Mesendoderm (in vitro differentiated cells): ENCODE results near the gene SLC19A2.
A peak's percentile ranks its signal among the peaks of the same experiment; 100 is the strongest.

Source experiments
- DNase-seq: peaks from one replicate; pipeline ENCODE4 v3.0.0; 2013
- H2AK5ac ChIP-seq: 2 replicates; pipeline ENCODE4 v1.6.1; 2013; ENCODE audit warnings: low read length, inconsistent platforms
- H2BK120ac ChIP-seq: 2 replicates; pipeline ENCODE4 v1.6.1; 2013; ENCODE audit warnings: low read depth, mild to moderate bottlenecking, low read length, moderate library complexity, mixed read lengths
- H2BK15ac ChIP-seq: replicated peaks from 2 replicates; pipeline ENCODE4 v1.6.1; 2013; ENCODE audit warnings: low read depth, mild to moderate bottlenecking, moderate library complexity
- H2BK5ac ChIP-seq: 2 replicates; pipeline ENCODE4 v1.6.1; 2013; ENCODE audit warnings: low read length, inconsistent platforms
- H3K18ac ChIP-seq: 2 replicates; pipeline ENCODE4 v1.6.1; 2013; ENCODE audit warnings: mild to moderate bottlenecking, low read length, mixed read lengths
- H3K23ac ChIP-seq: one replicate; pipeline ENCODE4 v1.6.1; 2013; ENCODE audit warnings: low read length
- H3K27ac ChIP-seq: 2 replicates; pipeline ENCODE4 v1.5.1; 2013; ENCODE audit warnings: low read depth, mild to moderate bottlenecking, inconsistent platforms, low read length, moderate library complexity
- H3K27me3 ChIP-seq: 2 replicates; pipeline ENCODE4 v1.6.1; 2013; ENCODE audit warnings: low read length, control low read depth, mild to moderate bottlenecking, inconsistent platforms; ENCODE audit not compliant: insufficient read depth, poor library complexity
- H3K36me3 ChIP-seq: 2 replicates; pipeline ENCODE4 v1.6.1; 2013; ENCODE audit warnings: low read length, inconsistent platforms; ENCODE audit not compliant: control insufficient read depth, insufficient read depth
- H3K4ac ChIP-seq: one replicate; pipeline ENCODE4 v1.6.1; 2013; ENCODE audit warnings: low read depth, mild to moderate bottlenecking, low read length, moderate library complexity
- H3K4me1 ChIP-seq: 2 replicates; pipeline ENCODE4 v1.6.1; 2013; ENCODE audit warnings: low read depth, low read length, inconsistent platforms; ENCODE audit not compliant: control insufficient read depth
- H3K4me2 ChIP-seq: 2 replicates; pipeline ENCODE4 v1.6.1; 2013; ENCODE audit warnings: low read length
- H3K4me3 ChIP-seq: 2 replicates; pipeline ENCODE4 v1.5.1; 2013; ENCODE audit warnings: mild to moderate bottlenecking, low read length
- H3K56ac ChIP-seq: one replicate; pipeline ENCODE4 v1.6.1; 2013; ENCODE audit warnings: low read length
- H3K79me1 ChIP-seq: 2 replicates; pipeline ENCODE4 v1.6.1; 2013; ENCODE audit warnings: low read length, inconsistent platforms
- H3K79me2 ChIP-seq: 2 replicates; pipeline ENCODE4 v1.6.1; 2013; ENCODE audit warnings: mild to moderate bottlenecking, low read length; ENCODE audit not compliant: control insufficient read depth, insufficient read depth
- H3K9ac ChIP-seq: 2 replicates; pipeline ENCODE4 v1.6.1; 2013; ENCODE audit warnings: low read length, inconsistent platforms
- H4K5ac ChIP-seq: one replicate; pipeline ENCODE4 v1.6.1; 2013; ENCODE audit warnings: low read length
- H4K8ac ChIP-seq: one replicate; pipeline ENCODE4 v1.6.1; 2013; ENCODE audit warnings: low read depth, mild to moderate bottlenecking, control low read depth, low read length, moderate library complexity
- WGBS: extraction: QIAGEN DNeasy Blood & Tissue Kit; methylation state at CpG from one replicate; pipeline ENCODE4 v1.1.7; 2013; ENCODE audit warnings: low lambda C conversion rate, missing lambda C conversion rate; ENCODE audit not compliant: insufficient coverage; ENCODE audit errors: extremely low coverage; 5-methylcytosine and 5-hydroxymethylcytosine counted together

The SLC19A2 gene

GRCh38 chr1:169466259-169467230 is 19.2 kb downstream of the SLC19A2 start:
- H2BK120ac ChIP-seq = no peak overlapping the region
- H3K56ac ChIP-seq = no peak overlapping the region
- H3K23ac ChIP-seq = no peak overlapping the region
- no peak overlapping the region for H3K4me2 ChIP-seq
- no peak overlapping the region for H4K8ac ChIP-seq
- peak; percentile 37 for DNase-seq
- H3K36me3 ChIP-seq = no peaks in the 10 kb centered on the region
- no peaks in the 10 kb centered on the region for H3K79me1 ChIP-seq
- no peak overlapping the region for H2AK5ac ChIP-seq
- no peak overlapping the region for H2BK5ac ChIP-seq
- no peak overlapping the region for H3K4me3 ChIP-seq
- no peak overlapping the region for H2BK15ac ChIP-seq
- H3K4me1 ChIP-seq = no peaks in the 10 kb centered on the region
- H3K79me2 ChIP-seq = no peaks in the 10 kb centered on the region
- no peak overlapping the region for H3K18ac ChIP-seq
- no CpG with 5 or more reads among the region's 8 CpGs for WGBS
- no peak overlapping the region for H4K5ac ChIP-seq
- H3K27ac ChIP-seq = no peak overlapping the region
- H3K27me3 ChIP-seq = no peaks in the 10 kb centered on the region
- H3K4ac ChIP-seq = no peak overlapping the region
- H3K9ac ChIP-seq = no peak overlapping the region

DNA sequence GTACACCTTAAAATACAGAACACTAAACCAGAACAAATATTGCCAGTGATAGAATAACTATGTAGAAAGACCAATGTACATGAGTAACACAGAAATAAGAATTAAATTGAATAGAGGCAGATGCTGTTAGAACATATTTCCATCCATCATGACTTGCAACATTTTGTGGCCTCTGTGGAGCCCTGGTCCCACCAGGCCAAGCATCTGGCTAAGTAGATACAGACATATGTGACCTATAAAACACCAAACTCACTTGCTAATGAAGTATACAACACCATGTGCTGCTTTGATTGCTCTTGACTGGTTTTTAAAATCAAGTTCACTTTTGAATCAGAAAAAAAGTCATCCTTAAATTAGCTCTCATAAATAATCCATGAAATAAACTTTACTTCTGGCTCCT is 20.5 kb downstream of the SLC19A2 start:
- Histone ChIP-seq H3K56ac (no peak overlapping the region), H3K23ac (no peak overlapping the region), H3K27ac (no peak overlapping the region), H4K8ac (no peak overlapping the region), H2AK5ac (no peak overlapping the region), H2BK120ac (no peak overlapping the region), H3K36me3 (no peaks in the 10 kb centered on the region), H3K4me2 (no peak overlapping the region), H3K27me3 (no peaks in the 10 kb centered on the region), H3K4me3 (no peak overlapping the region), H3K18ac (no peak overlapping the region), H3K4me1 (no peaks in the 10 kb centered on the region), H2BK15ac (no peak overlapping the region), H3K79me2 (no peaks in the 10 kb centered on the region), H2BK5ac (no peak overlapping the region), H3K9ac (no peak overlapping the region), H3K79me1 (no peaks in the 10 kb centered on the region), H4K5ac (no peak overlapping the region), H3K4ac (no peak overlapping the region)
- no peak for DNase-seq

DNA sequence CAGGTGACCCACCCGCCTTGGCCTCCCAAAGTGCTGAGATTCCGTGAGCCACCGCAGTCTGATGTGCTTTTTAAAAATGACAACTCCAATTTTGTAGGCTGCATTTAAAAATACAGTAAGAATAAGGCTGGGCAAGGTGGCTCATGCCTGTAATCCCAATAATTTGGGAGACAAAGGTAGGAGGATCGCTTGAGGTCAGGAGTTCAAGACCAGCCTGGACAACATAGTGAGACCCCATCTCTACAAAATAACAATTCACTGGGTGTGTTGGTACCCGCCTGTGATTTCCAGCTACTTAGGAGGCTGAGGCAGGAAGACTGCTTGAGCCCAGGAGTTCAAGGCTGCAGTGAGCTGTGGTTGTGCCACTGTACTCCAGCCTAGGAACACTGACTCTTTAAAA is 23.4 kb downstream of the SLC19A2 start:
- H3K23ac ChIP-seq = no peak overlapping the region
- no peak overlapping the region for H2BK5ac ChIP-seq
- H3K36me3 ChIP-seq = no peaks in the 10 kb centered on the region
- H3K9ac ChIP-seq = no peak overlapping the region
- H4K8ac ChIP-seq = no peak overlapping the region
- no peak overlapping the region for H2AK5ac ChIP-seq
- no peak for DNase-seq
- H3K4me2 ChIP-seq = no peak overlapping the region
- H2BK120ac ChIP-seq = no peak overlapping the region
- WGBS = no CpG with 5 or more reads among the region's 5 CpGs
- H3K27me3 ChIP-seq = no peaks in the 10 kb centered on the region
- H3K4me3 ChIP-seq = no peak overlapping the region
- no peak overlapping the region for H3K27ac ChIP-seq
- no peak overlapping the region for H3K4ac ChIP-seq
- no peak overlapping the region for H4K5ac ChIP-seq
- no peaks in the 10 kb centered on the region for H3K79me1 ChIP-seq
- H2BK15ac ChIP-seq = no peak overlapping the region
- no peak overlapping the region for H3K18ac ChIP-seq
- no peaks in the 10 kb centered on the region for H3K79me2 ChIP-seq
- H3K4me1 ChIP-seq = no peaks in the 10 kb centered on the region
- no peak overlapping the region for H3K56ac ChIP-seq

- H2BK5ac ChIP-seq = no peak overlapping the region
- no peaks in the 10 kb centered on the region for H3K4me1 ChIP-seq
- no peak overlapping the region for H2AK5ac ChIP-seq
- no peak overlapping the region for H4K8ac ChIP-seq
- no peak overlapping the region for H4K5ac ChIP-seq
- no peak overlapping the region for H3K18ac ChIP-seq
- no peaks in the 10 kb centered on the region for H3K36me3 ChIP-seq
- peak overlapping the region; percentile 49 for H3K56ac ChIP-seq
- H3K79me1 ChIP-seq = no peaks in the 10 kb centered on the region
- DNase-seq = no peak
- no peak overlapping the region for H3K27ac ChIP-seq
- no peak overlapping the region for H3K4ac ChIP-seq
- H2BK15ac ChIP-seq = no peak overlapping the region
- H3K23ac ChIP-seq = no peak overlapping the region
- no peak overlapping the region for H3K4me3 ChIP-seq
- no peaks in the 10 kb centered on the region for H3K27me3 ChIP-seq
- H3K79me2 ChIP-seq = no peaks in the 10 kb centered on the region
- WGBS = no CpG with 5 or more reads among the region's 4 CpGs
- H3K9ac ChIP-seq = no peak overlapping the region
- no peak overlapping the region for H2BK120ac ChIP-seq
- H3K4me2 ChIP-seq = no peak overlapping the region
These were observed 24.2 kb downstream of the SLC19A2 start for GRCh38 chr1:169461390-169462000.

- Histone ChIP-seq H3K56ac (peak overlapping the region; percentile 83), H3K18ac (no peak overlapping the region), H3K4ac (no peak overlapping the region), H3K27me3 (no peaks in the 10 kb centered on the region), H3K4me2 (peak overlapping the region; percentile 46), H2BK120ac (no peak overlapping the region), H3K79me2 (no peaks in the 10 kb centered on the region), H3K9ac (peak overlapping the region; percentile 57), H3K79me1 (no peaks in the 10 kb centered on the region), H3K36me3 (no peaks in the 10 kb centered on the region), H2BK15ac (no peak overlapping the region), H4K8ac (no peak overlapping the region), H4K5ac (no peak overlapping the region), H2BK5ac (no peak overlapping the region), H2AK5ac (no peak overlapping the region), H3K23ac (peak overlapping the region; percentile 66), H3K27ac (no peak overlapping the region), H3K4me1 (no peaks in the 10 kb centered on the region), H3K4me3 (peak overlapping the region; percentile 30)
- peak; percentile 49 for DNase-seq
- no CpG with 5 or more reads among the region's 35 CpGs for WGBS
These were observed 25.4 kb downstream of the SLC19A2 start for GRCh38 chr1:169460191-169460833.
